SK-N-SH (cell line): Measurements from ENCODE around the gene EMILIN2. TPM values are rescaled to one million over a fixed set of nuclear protein-coding genes. Genes with fewer than 3 reads are reported as not detected.

Experiments
- CTCF ChIA-PET: fragments of 300-600, 350-600 bp; formaldehyde crosslinking; extraction: SDS; loops from one replicate; lab custom pipeline; 2021; lab: Yijun Ruan, JAX
- POLR2A ChIA-PET: fragments of 350-600 bp; sonication (Branson Sonifier 250); formaldehyde crosslinking; extraction: SDS; loops from one replicate; lab custom pipeline; 2020; ENCODE audit warnings: antibody characterized with exemption, inconsistent platforms; lab: Yijun Ruan, JAX
- DNase-seq: peaks from one replicate; pipeline ENCODE4 v3.0.0; 2012
- H2AFZ ChIP-seq: fragments of 200-600 bp; sonication (generic); 2 replicates; pipeline ENCODE4 v1.8.1; 2016; ENCODE audit warnings: antibody characterized with exemption, mild to moderate bottlenecking, low read depth
- H3F3A ChIP-seq: fragments of 200-600 bp; sonication (generic); replicated peaks from 2 replicates; pipeline ENCODE3; 2016; ENCODE audit warnings: antibody characterized with exemption, mild to moderate bottlenecking; ENCODE audit not compliant: insufficient read depth
- H3K27ac ChIP-seq, 2 experiments: fragments of 200-500 bp in 1 of 2; fragments of 200-600 bp in 1 of 2; sonication (Bioruptor generic) in 1 of 2; sonication (generic), shearing (Covaris generic) in 1 of 2; 2 replicates each; pipeline versions ENCODE4 v1.5.1 to v1.6.1; 2014 to 2016; ENCODE audit warnings: low read depth in 2 of 2, inconsistent platforms in 1 of 2, low read length in 1 of 2, mild to moderate bottlenecking in 1 of 2, mixed read lengths in 1 of 2
- H3K27me3 ChIP-seq: fragments of 200-600 bp; sonication (generic), shearing (Covaris generic); 2 replicates; pipeline ENCODE4 v1.6.1; 2016; ENCODE audit warnings: mixed run types; ENCODE audit not compliant: insufficient read depth
- H3K36me3 ChIP-seq, 2 experiments: fragments of 200-500 bp in 1 of 2; fragments of 200-600 bp in 1 of 2; sonication (Bioruptor generic) in 1 of 2; sonication (generic) in 1 of 2; replicated peaks in 1 of 2; 2 replicates each; pipeline versions ENCODE3 to v1.5.1; 2014 to 2016; ENCODE audit warnings: low read length in 1 of 2, mild to moderate bottlenecking in 1 of 2; ENCODE audit not compliant: insufficient read depth in 2 of 2, control insufficient read depth in 1 of 2
- H3K4me1 ChIP-seq, 2 experiments: fragments of 200-500 bp in 1 of 2; fragments of 200-600 bp in 1 of 2; sonication (Bioruptor generic) in 1 of 2; sonication (generic), shearing (Covaris generic) in 1 of 2; 2 replicates each; pipeline versions ENCODE4 v1.5.1 to v1.6.1; 2014 to 2016; ENCODE audit warnings: low read depth in 1 of 2, low read length in 1 of 2, mixed run types in 1 of 2; ENCODE audit not compliant: insufficient read depth in 2 of 2, control insufficient read depth in 1 of 2
- H3K4me2 ChIP-seq: fragments of 200-600 bp; sonication (generic), shearing (Covaris generic); 2 replicates; pipeline ENCODE4 v1.6.1; 2017; ENCODE audit warnings: mixed run types
- H3K4me3 ChIP-seq, 2 experiments: fragments of 200-500 bp in 1 of 2; fragments of 200-600 bp in 1 of 2; sonication (Bioruptor generic) in 1 of 2; sonication (generic), shearing (Covaris generic) in 1 of 2; 2 replicates each; pipeline versions ENCODE4 v1.5.1 to v1.8.1; 2014 to 2016; ENCODE audit warnings: low read depth in 2 of 2, inconsistent platforms in 1 of 2, low read length in 1 of 2, mild to moderate bottlenecking in 1 of 2, mixed read lengths in 1 of 2, moderate library complexity in 1 of 2
- H3K79me2 ChIP-seq: fragments of 200-600 bp; sonication (generic); 2 replicates; pipeline ENCODE4 v1.8.1; 2017; ENCODE audit warnings: mild to moderate bottlenecking; ENCODE audit not compliant: insufficient read depth
- H3K9ac ChIP-seq: fragments of 200-600 bp; sonication (generic); 2 replicates; pipeline ENCODE4 v1.6.1; 2017; ENCODE audit warnings: mixed run types
- H3K9me2 ChIP-seq: fragments of 200-600 bp; sonication (generic); 2 replicates; pipeline ENCODE4 v1.6.1; 2017; ENCODE audit warnings: mixed run types
- H3K9me3 ChIP-seq: fragments of 200-600 bp; sonication (generic); 2 replicates; pipeline ENCODE4 v1.6.1; 2017; ENCODE audit warnings: mixed run types, mild to moderate bottlenecking, moderate library complexity
- H4K20me1 ChIP-seq: fragments of 200-600 bp; sonication (generic); 2 replicates; pipeline ENCODE4 v1.6.1; 2017; ENCODE audit warnings: mild to moderate bottlenecking, mixed run types; ENCODE audit not compliant: insufficient read depth
- CHD2 ChIP-seq: fragments of 150-350 bp; IDR thresholded peaks from 2 replicates; pipeline ENCODE4 v1.6.1; 2018; ENCODE audit warnings: low read length; ENCODE audit not compliant: partially characterized antibody
- ELF1 ChIP-seq: IDR thresholded peaks from 2 replicates; pipeline ENCODE4 v1.4.0; 2012
- EP300 ChIP-seq, 2 experiments: IDR thresholded peaks; 2 replicates each; pipeline versions ENCODE4 v1.4.0 to v1.6.1; 2012; ENCODE audit warnings: borderline replicate concordance in 1 of 2, low read depth in 1 of 2, low read length in 1 of 2
- EZH2phosphoT487 ChIP-seq: fragments of 200-600 bp; sonication (generic); IDR thresholded peaks from 2 replicates; pipeline ENCODE4 v1.6.1; 2017; ENCODE audit warnings: low read depth, mixed run types, mild to moderate bottlenecking, antibody characterized with exemption, moderate library complexity, borderline replicate concordance
- FOSL2 ChIP-seq: IDR thresholded peaks from 2 replicates; pipeline ENCODE4 v1.4.0; 2012; ENCODE audit warnings: low read depth, mild to moderate bottlenecking, moderate library complexity, borderline replicate concordance
- FOXJ3 ChIP-seq: sonication (generic); formaldehyde crosslinking; IDR thresholded peaks from 2 replicates; pipeline ENCODE4 v1.5.1; 2020; ENCODE audit warnings: mild to moderate bottlenecking, missing genetic modification reagents
- FOXM1 ChIP-seq: IDR thresholded peaks from 2 replicates; pipeline ENCODE4 v1.4.0; 2012; ENCODE audit warnings: low read depth, mild to moderate bottlenecking
- GABPA ChIP-seq: IDR thresholded peaks from 2 replicates; pipeline ENCODE4 v1.4.0; 2012; ENCODE audit warnings: low read depth, mild to moderate bottlenecking
- JUND ChIP-seq: IDR thresholded peaks from 2 replicates; pipeline ENCODE4 v1.4.0; 2012
- MAX ChIP-seq: IDR thresholded peaks from 2 replicates; pipeline ENCODE4 v1.4.0; 2012; ENCODE audit warnings: low read depth
- MEF2A ChIP-seq: IDR thresholded peaks from 2 replicates; pipeline ENCODE4 v1.4.0; 2012; ENCODE audit warnings: low read depth, borderline replicate concordance
- MXI1 ChIP-seq: IDR thresholded peaks from 2 replicates; pipeline ENCODE4 v1.6.1; 2012; ENCODE audit warnings: mild to moderate bottlenecking, low read depth, low read length, improper control_type of control experiment
- NFIC ChIP-seq: IDR thresholded peaks from 2 replicates; pipeline ENCODE4 v1.4.0; 2012; ENCODE audit warnings: borderline replicate concordance
- NRF1 ChIP-seq: IDR thresholded peaks from 2 replicates; pipeline ENCODE4 v1.6.1; 2012; ENCODE audit warnings: low read depth, mild to moderate bottlenecking, low read length
- PBX3 ChIP-seq: IDR thresholded peaks from 2 replicates; pipeline ENCODE4; 2012
- POLR2AphosphoS5 ChIP-seq: IDR thresholded peaks from 2 replicates; pipeline ENCODE4 v1.6.1; 2012; ENCODE audit warnings: low read depth, low read length
- RAD21 ChIP-seq: IDR thresholded peaks from 2 replicates; pipeline ENCODE4 v1.6.1; 2012; ENCODE audit warnings: mild to moderate bottlenecking, low read length
- RFX5 ChIP-seq: IDR thresholded peaks from 2 replicates; pipeline ENCODE4 v1.6.1; 2012; ENCODE audit warnings: mild to moderate bottlenecking, improper control_type of control experiment, low read length
- SIN3A ChIP-seq: IDR thresholded peaks from 2 replicates; pipeline ENCODE4 v1.6.1; 2012; ENCODE audit warnings: low read depth, mild to moderate bottlenecking, low read length, moderate library complexity, borderline replicate concordance
- TAF1 ChIP-seq: IDR thresholded peaks from 2 replicates; pipeline ENCODE4 v1.6.1; 2012; ENCODE audit warnings: low read depth, mild to moderate bottlenecking, low read length, moderate library complexity, borderline replicate concordance
- TCF12 ChIP-seq: IDR thresholded peaks from 2 replicates; pipeline ENCODE4 v1.4.0; 2012
- YY1 ChIP-seq: IDR thresholded peaks from 2 replicates; pipeline ENCODE4 v1.4.0; 2012; ENCODE audit warnings: low read depth, mild to moderate bottlenecking
- WGBS: methylation state at CpG from one replicate; pipeline ENCODE4 v1.1.6; 2017; ENCODE audit warnings: low lambda C conversion rate; 5-methylcytosine and 5-hydroxymethylcytosine counted together
- polyA plus RNA-seq, 3 experiments: library from polyadenylated mRNA; depleted of rRNA; stranded (reverse); fragments of >200 nt; gene quantifications; 2 replicates each; pipeline ENCODE4 v1.2.3, GENCODE V29; 2012
- TF ChIP-seq, protein P1 (sequence below): IDR thresholded peaks from 2 replicates; pipeline ENCODE4 v1.4.0; 2012; ENCODE audit warnings: low read depth, borderline replicate concordance
- TF ChIP-seq, protein P2 (sequence below): fragments of 150-350 bp; IDR thresholded peaks from 2 replicates; pipeline ENCODE4 v1.6.1; 2016; ENCODE audit warnings: mild to moderate bottlenecking, low read depth, low read length
- TF ChIP-seq, protein P3 (sequence below): fragments of 150-350 bp; IDR thresholded peaks from 2 replicates; pipeline ENCODE4 v1.6.1; 2017; ENCODE audit warnings: antibody characterized with exemption, low read length, low read depth, borderline replicate concordance

EMILIN2 gene
- polyA plus RNA-seq, 1 of the 3 experiments (the other 2 are of a cell fraction), result 1.4 TPM

- 82% methylated on average over 4 of the region's 4 CpGs for WGBS
- H3K27me3 ChIP-seq, result no peaks in the 10 kb centered on the region
- H3K4me1 ChIP-seq, result peaks cover 9 to 11% of the 10 kb centered on the region in 2 experiments; a peak in 3 of 4 replicates
- H3K9me3 ChIP-seq, result no peaks in the 10 kb centered on the region
- no peak overlapping the region for H2AFZ ChIP-seq
- H3K27ac ChIP-seq, result no peak overlapping the region
- DNase-seq, result peak; percentile 13
- no peak overlapping the region; the same call in 1 of the 2 replicates for H3K4me2 ChIP-seq
- peaks cover 49% of the 10 kb centered on the region for H3K79me2 ChIP-seq
- no peaks in the 10 kb centered on the region for H3K9me2 ChIP-seq
- no peak overlapping the region for H3K9ac ChIP-seq
- CTCF ChIA-PET, result interaction anchor here (1.2 to 1.7 kb wide), 4 partner anchors 14 to 284 kb away, joined by 3 to 4 read pairs (median 4); no protein-coding TSS in a partner anchor
- TF ChIP-seq RAD21, result no peak
- no peak for TF ChIP-seq FOXJ3 (CRISPR knock-in tag)
- TF ChIP-seq NRF1, result no peak
- TF ChIP-seq TCF12, result no peak
- no peak for TF ChIP-seq GABPA
- no peak for TF ChIP-seq NFIC
- no peak for TF ChIP-seq FOSL2
- no peak for TF ChIP-seq ELF1
- no peak for TF ChIP-seq SIN3A
- TF ChIP-seq, protein P1, sequence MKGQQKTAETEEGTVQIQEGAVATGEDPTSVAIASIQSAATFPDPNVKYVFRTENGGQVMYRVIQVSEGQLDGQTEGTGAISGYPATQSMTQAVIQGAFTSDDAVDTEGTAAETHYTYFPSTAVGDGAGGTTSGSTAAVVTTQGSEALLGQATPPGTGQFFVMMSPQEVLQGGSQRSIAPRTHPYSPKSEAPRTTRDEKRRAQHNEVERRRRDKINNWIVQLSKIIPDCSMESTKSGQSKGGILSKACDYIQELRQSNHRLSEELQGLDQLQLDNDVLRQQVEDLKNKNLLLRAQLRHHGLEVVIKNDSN, result no peak
- TF ChIP-seq, protein P2, sequence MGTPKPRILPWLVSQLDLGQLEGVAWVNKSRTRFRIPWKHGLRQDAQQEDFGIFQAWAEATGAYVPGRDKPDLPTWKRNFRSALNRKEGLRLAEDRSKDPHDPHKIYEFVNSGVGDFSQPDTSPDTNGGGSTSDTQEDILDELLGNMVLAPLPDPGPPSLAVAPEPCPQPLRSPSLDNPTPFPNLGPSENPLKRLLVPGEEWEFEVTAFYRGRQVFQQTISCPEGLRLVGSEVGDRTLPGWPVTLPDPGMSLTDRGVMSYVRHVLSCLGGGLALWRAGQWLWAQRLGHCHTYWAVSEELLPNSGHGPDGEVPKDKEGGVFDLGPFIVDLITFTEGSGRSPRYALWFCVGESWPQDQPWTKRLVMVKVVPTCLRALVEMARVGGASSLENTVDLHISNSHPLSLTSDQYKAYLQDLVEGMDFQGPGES, result no peak
- no peak for TF ChIP-seq MEF2A
- TF ChIP-seq MAX, result no peak
- TF ChIP-seq RFX5, result no peak
- TF ChIP-seq CHD2, result no peak
- no peak for TF ChIP-seq FOXM1
- no peaks in the 10 kb centered on the region for H3F3A ChIP-seq
- peaks cover 7 to 9% of the 10 kb centered on the region in 2 experiments for H3K36me3 ChIP-seq
- no peak overlapping the region for H3K4me3 ChIP-seq
- POLR2A ChIA-PET, result no interaction called here
- H4K20me1 ChIP-seq, result no peaks in the 10 kb centered on the region
Measured at GRCh38 chr18:2961821-2962220, 115.0 kb downstream of the EMILIN2 start.

DNA sequence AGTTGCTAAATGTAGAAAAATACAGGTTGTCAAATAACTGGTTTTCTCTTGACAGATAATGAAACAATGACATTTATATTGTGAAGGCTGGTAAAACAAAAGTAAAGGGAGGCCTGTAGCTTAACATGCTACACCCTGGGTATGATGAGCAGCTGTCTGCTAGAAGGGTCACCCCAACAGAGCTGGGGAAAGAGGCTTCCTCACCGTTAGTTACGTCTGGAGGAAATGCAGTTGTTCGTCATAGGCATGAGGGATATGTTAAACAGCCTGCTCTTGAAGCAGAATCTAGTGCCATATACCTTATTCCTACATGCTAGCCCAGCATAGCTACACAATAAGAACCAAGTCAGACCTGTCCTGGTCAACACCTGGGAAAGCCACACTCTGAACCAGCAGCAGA is 116.2 kb downstream of the EMILIN2 start:
- Histone ChIP-seq H3K4me2 (no peak overlapping the region), H3K4me3 (no peak overlapping the region), H3K9ac (no peak overlapping the region), H3K36me3 (peaks cover 2 to 7% of the 10 kb centered on the region in 2 experiments), H4K20me1 (no peaks in the 10 kb centered on the region), H3K9me2 (no peaks in the 10 kb centered on the region), H3K27ac (no peak overlapping the region), H3K9me3 (no peaks in the 10 kb centered on the region), H3K4me1 (peaks cover 9 to 11% of the 10 kb centered on the region in 2 experiments; a peak in 3 of 4 replicates), H3F3A (no peaks in the 10 kb centered on the region), H3K27me3 (no peaks in the 10 kb centered on the region), H3K79me2 (peaks cover 58% of the 10 kb centered on the region), H2AFZ (no peak overlapping the region)
- DNase-seq, result no peak
- ChIA-PET CTCF (interaction anchor here (0.7 to 1.7 kb wide), 6 partner anchors 16 to 283 kb away, joined by 3 to 4 read pairs (median 3); no protein-coding TSS in a partner anchor), POLR2A (no interaction called here)
- WGBS, result 92% methylated on average over 3 of the region's 3 CpGs
- TF ChIP-seq JUND, result no peak
- no peak for TF ChIP-seq POLR2AphosphoS5
- TF ChIP-seq MAX, result no peak
- no peak for TF ChIP-seq FOXM1
- no peak for TF ChIP-seq RFX5
- no peak for TF ChIP-seq MXI1
- TF ChIP-seq, protein P3, sequence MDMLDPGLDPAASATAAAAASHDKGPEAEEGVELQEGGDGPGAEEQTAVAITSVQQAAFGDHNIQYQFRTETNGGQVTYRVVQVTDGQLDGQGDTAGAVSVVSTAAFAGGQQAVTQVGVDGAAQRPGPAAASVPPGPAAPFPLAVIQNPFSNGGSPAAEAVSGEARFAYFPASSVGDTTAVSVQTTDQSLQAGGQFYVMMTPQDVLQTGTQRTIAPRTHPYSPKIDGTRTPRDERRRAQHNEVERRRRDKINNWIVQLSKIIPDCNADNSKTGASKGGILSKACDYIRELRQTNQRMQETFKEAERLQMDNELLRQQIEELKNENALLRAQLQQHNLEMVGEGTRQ, result no peak
- no peak for TF ChIP-seq YY1
- TF ChIP-seq PBX3, result no peak
- no peak for TF ChIP-seq EP300 (IDR thresholded peaks at IDR 0.05; ENCODE audit: borderline replicate concordance in 1 of 2, low read depth in 1 of 2, low read length in 1 of 2)
- TF ChIP-seq, protein P2, result no peak
- no peak for TF ChIP-seq EZH2phosphoT487
- TF ChIP-seq TAF1, result no peak
